Osteoblast (primary cell): Measurements from ENCODE around the gene LCN15. TPM values are rescaled to one million over a fixed set of nuclear protein-coding genes. Genes with fewer than 3 reads are reported as not detected.

Experiments used
- DNase-seq: peaks from one replicate; pipeline ENCODE4 v3.0.0; 2011; ENCODE audit warnings: low spot score, mixed read lengths; ENCODE audit not compliant: insufficient read length; ENCODE audit errors: missing footprints
- H2AFZ ChIP-seq: 2 replicates; pipeline ENCODE4 v1.6.0; 2011; ENCODE audit warnings: mild to moderate bottlenecking, low read length
- H3K27ac ChIP-seq: 2 replicates; pipeline ENCODE4 v1.5.1; 2011; ENCODE audit warnings: mild to moderate bottlenecking, low read depth, low read length, moderate library complexity
- H3K27me3 ChIP-seq: 2 replicates; pipeline ENCODE4 v1.6.0; 2012; ENCODE audit warnings: mild to moderate bottlenecking, control low read depth, inconsistent platforms, low read length, moderate library complexity; ENCODE audit not compliant: insufficient read depth
- H3K36me3 ChIP-seq: 2 replicates; pipeline ENCODE4 v1.5.1; 2011; ENCODE audit warnings: mild to moderate bottlenecking, low read length, control low read depth, moderate library complexity; ENCODE audit not compliant: insufficient read depth
- H3K4me1 ChIP-seq: 2 replicates; pipeline ENCODE4 v1.5.1; 2011; ENCODE audit warnings: mild to moderate bottlenecking, low read length, control low read depth, moderate library complexity; ENCODE audit not compliant: insufficient read depth
- H3K4me2 ChIP-seq: 2 replicates; pipeline ENCODE4 v1.6.0; 2011; ENCODE audit warnings: mild to moderate bottlenecking, low read length; ENCODE audit not compliant: insufficient read depth
- H3K4me3 ChIP-seq: fragments of 200-600 bp; sonication (generic); 3 replicates; pipeline ENCODE4 v1.5.1; 2012; ENCODE audit warnings: mild to moderate bottlenecking, low read length, inconsistent platforms; ENCODE audit not compliant: insufficient read depth
- H3K79me2 ChIP-seq: 2 replicates; pipeline ENCODE4 v1.6.0; 2012; ENCODE audit warnings: mild to moderate bottlenecking, low read length, control low read depth, inconsistent platforms; ENCODE audit not compliant: insufficient read depth
- H3K9me3 ChIP-seq: 2 replicates; pipeline ENCODE4 v1.5.1; 2011; ENCODE audit warnings: low read depth, low read length, control low read depth
- H4K20me1 ChIP-seq: 2 replicates; pipeline ENCODE4 v1.6.0; 2012; ENCODE audit warnings: mild to moderate bottlenecking, low read length, control low read depth; ENCODE audit not compliant: insufficient read depth
- total RNA-seq: library from RNA; depleted of rRNA; stranded (reverse); fragments of >200 nt; gene quantifications from 2 replicates; pipeline ENCODE4 v1.2.3, GENCODE V29; 2012
- TF ChIP-seq, protein P1 (sequence below): IDR thresholded peaks from 2 replicates; pipeline ENCODE4 v1.5.1; 2011; ENCODE audit warnings: mild to moderate bottlenecking, low read depth, low read length, moderate library complexity; ENCODE audit errors: extremely low read depth

LCN15 gene
- total RNA-seq, 1 donor: not detected

DNA sequence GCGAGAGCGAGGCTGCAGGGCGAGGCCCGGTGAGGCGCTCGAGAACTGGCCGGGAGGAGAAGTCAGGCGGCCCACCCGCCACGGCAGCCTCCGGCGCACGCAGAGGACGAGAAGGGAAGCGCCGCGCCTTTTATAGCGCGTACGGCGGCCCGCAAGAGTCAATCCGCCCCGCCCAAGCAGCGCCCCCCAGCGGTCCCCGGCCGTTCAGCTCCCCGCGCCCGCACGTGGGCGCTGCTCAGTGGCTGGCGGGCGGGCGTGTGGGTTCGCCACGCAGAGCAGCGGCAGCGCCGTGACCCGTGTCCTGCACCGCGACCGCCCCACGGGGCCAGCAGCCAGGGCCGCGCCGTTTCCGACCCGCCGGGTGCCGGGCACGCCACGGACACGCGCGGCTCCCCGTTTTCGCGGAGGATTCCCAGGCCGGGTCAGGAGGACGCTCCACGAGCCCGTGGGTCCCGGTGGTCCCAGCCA is 36.2 kb downstream of the LCN15 start:
- H4K20me1 ChIP-seq: peaks cover 55% of the 10 kb centered on the region
- peaks cover 37% of the 10 kb centered on the region for H3K36me3 ChIP-seq
- peaks cover 61% of the 10 kb centered on the region for H3K79me2 ChIP-seq
- TF ChIP-seq, protein P1, sequence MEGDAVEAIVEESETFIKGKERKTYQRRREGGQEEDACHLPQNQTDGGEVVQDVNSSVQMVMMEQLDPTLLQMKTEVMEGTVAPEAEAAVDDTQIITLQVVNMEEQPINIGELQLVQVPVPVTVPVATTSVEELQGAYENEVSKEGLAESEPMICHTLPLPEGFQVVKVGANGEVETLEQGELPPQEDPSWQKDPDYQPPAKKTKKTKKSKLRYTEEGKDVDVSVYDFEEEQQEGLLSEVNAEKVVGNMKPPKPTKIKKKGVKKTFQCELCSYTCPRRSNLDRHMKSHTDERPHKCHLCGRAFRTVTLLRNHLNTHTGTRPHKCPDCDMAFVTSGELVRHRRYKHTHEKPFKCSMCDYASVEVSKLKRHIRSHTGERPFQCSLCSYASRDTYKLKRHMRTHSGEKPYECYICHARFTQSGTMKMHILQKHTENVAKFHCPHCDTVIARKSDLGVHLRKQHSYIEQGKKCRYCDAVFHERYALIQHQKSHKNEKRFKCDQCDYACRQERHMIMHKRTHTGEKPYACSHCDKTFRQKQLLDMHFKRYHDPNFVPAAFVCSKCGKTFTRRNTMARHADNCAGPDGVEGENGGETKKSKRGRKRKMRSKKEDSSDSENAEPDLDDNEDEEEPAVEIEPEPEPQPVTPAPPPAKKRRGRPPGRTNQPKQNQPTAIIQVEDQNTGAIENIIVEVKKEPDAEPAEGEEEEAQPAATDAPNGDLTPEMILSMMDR: peak; percentile 70
- peak overlapping the region; percentile 78 for H2AFZ ChIP-seq
- H3K4me2 ChIP-seq: peak overlapping the region; percentile 100
- no peaks in the 10 kb centered on the region for H3K9me3 ChIP-seq
- peak overlapping the region; percentile 99 for H3K4me3 ChIP-seq
- H3K27me3 ChIP-seq: no peaks in the 10 kb centered on the region
- DNase-seq: peak; percentile 100
- peak overlapping the region; percentile 76 for H3K27ac ChIP-seq
- peaks cover 24% of the 10 kb centered on the region for H3K4me1 ChIP-seq

- Histone ChIP-seq H4K20me1 (peaks cover 68% of the 10 kb centered on the region), H3K9me3 (no peaks in the 10 kb centered on the region), H3K36me3 (peaks cover 43% of the 10 kb centered on the region), H3K4me1 (peaks cover 24% of the 10 kb centered on the region), H3K27me3 (no peaks in the 10 kb centered on the region), H3K4me3 (peak overlapping the region; percentile 99), H3K4me2 (peak overlapping the region; percentile 100), H3K27ac (peak overlapping the region; percentile 76), H2AFZ (no peak overlapping the region), H3K79me2 (peaks cover 61% of the 10 kb centered on the region)
- DNase-seq: peak; percentile 93
- TF ChIP-seq, protein P1: peak; percentile 38
These were observed 37.6 kb downstream of the LCN15 start for GRCh38 chr9:136726631-136727191.

DNA sequence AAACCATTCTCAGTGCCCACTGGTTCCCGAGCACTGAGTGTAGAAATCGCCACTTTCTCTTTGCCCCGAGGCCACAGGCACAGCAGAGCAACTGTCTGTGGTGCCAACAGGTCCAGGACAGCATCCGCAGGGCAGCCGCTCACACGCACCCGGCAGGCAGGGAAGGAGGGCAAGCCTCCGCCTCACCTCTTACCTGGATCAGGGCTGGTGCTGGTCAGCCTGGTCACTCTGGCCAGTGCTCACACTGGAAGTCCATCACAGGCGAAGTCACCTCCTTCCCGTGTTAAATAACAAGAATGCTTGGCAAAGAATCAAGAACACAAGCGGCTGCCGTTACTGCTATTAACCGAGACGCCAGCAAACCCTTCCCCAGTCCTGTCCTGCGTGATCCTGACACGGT is 38.2 kb downstream of the LCN15 start:
- Histone ChIP-seq H3K4me2 (peak overlapping the region; percentile 100), H3K4me3 (peak overlapping the region; percentile 99), H4K20me1 (peaks cover 73% of the 10 kb centered on the region), H3K9me3 (no peaks in the 10 kb centered on the region), H2AFZ (no peak overlapping the region), H3K27ac (peak overlapping the region; percentile 76), H3K36me3 (peaks cover 43% of the 10 kb centered on the region), H3K27me3 (no peaks in the 10 kb centered on the region), H3K79me2 (peaks cover 61% of the 10 kb centered on the region), H3K4me1 (peaks cover 29% of the 10 kb centered on the region)
- TF ChIP-seq, protein P1: no peak
- no peak for DNase-seq

DNA sequence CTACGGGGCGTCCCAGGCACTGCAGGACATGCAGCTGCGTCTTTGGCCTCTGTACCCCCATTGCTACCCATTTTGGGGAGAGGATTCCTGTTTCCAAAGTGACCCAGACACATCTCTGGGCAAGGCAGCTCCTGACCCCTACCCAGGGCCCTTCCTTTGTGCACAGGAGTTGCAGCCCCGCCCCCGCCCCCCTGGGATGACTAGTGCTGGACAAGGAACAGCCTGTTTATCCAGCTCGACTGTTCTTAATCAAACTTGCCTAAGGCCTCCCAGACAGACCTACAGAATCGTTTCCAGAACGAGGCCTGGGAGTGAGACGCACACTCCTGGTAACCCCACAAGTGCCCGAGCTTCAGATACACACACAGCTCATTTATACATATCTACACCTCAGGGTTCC is 38.7 kb downstream of the LCN15 start:
- no peaks in the 10 kb centered on the region for H3K27me3 ChIP-seq
- peaks cover 55% of the 10 kb centered on the region for H3K79me2 ChIP-seq
- H4K20me1 ChIP-seq: peaks cover 77% of the 10 kb centered on the region
- peak; percentile 96 for DNase-seq
- peaks cover 31% of the 10 kb centered on the region for H3K4me1 ChIP-seq
- H3K9me3 ChIP-seq: no peaks in the 10 kb centered on the region
- H2AFZ ChIP-seq: no peak overlapping the region
- peak overlapping the region; percentile 76 for H3K27ac ChIP-seq
- H3K4me3 ChIP-seq: peak overlapping the region; percentile 99
- H3K36me3 ChIP-seq: peaks cover 43% of the 10 kb centered on the region
- TF ChIP-seq, protein P1: no peak
- peak overlapping the region; percentile 100 for H3K4me2 ChIP-seq
